Epithelial cell of prostate (primary cell): Measurements from ENCODE around the gene KRTAP10-4.
"Not testable (repeated sequence)": the region's sequence is repeated elsewhere in the genome, so short reads cannot be mapped to it uniquely, and the experiment has no call there.

Experiments
- DNase-seq: peaks from one replicate; pipeline ENCODE4 v3.0.0-alpha.2; 2011; ENCODE audit warnings: low read depth, low spot score
- H3K27ac ChIP-seq: fragments of 450-650 bp; 2 replicates; pipeline ENCODE4 v1.5.1; 2017; ENCODE audit warnings: mild to moderate bottlenecking

KRTAP10-4 gene

GRCh38 chr21:44575307-44576024 lies 1.9 kb downstream of the KRTAP10-4 start:
- DNase-seq: no peak
- H3K27ac ChIP-seq: no peak overlapping the region

- no peak for DNase-seq
- H3K27ac ChIP-seq: no peak overlapping the region
Measured at GRCh38 chr21:44576025-44576420, 2.5 kb downstream of the KRTAP10-4 start.

- H3K27ac ChIP-seq: no peak overlapping the region
- DNase-seq: no peak
Measured at GRCh38 chr21:44578371-44579055, 5.0 kb downstream of the KRTAP10-4 start.

- DNase-seq: no peak
- H3K27ac ChIP-seq: no peak overlapping the region
Measured at GRCh38 chr21:44579056-44579832, 5.7 kb downstream of the KRTAP10-4 start.

- no peak overlapping the region for H3K27ac ChIP-seq
- no peak for DNase-seq
Measured at GRCh38 chr21:44579833-44580144, 6.3 kb downstream of the KRTAP10-4 start.

GRCh38 chr21:44580231-44580821 lies 6.8 kb downstream of the KRTAP10-4 start, which contains the start of gene KRTAP10-5:
KRTAP10-5 (minus strand) TSS chr21:44580604; CDS start chr21:44580578, 26 bp downstream.
- not testable (repeated sequence) for DNase-seq, H3K27ac ChIP-seq

GRCh38 chr21:44581158-44581557 lies 7.6 kb downstream of the KRTAP10-4 start:
- no peak overlapping the region for H3K27ac ChIP-seq
- no peak for DNase-seq

GRCh38 chr21:44582055-44582454 lies 8.5 kb downstream of the KRTAP10-4 start:
- DNase-seq: no peak
- H3K27ac ChIP-seq: no peak overlapping the region

GRCh38 chr21:44583089-44583799 lies 9.7 kb downstream of the KRTAP10-4 start:
- DNase-seq: no peak
- no peak overlapping the region for H3K27ac ChIP-seq

- no peak overlapping the region for H3K27ac ChIP-seq
- no peak for DNase-seq
Measured at GRCh38 chr21:44583800-44584147, 10.2 kb downstream of the KRTAP10-4 start.

GRCh38 chr21:44585892-44586291 lies 12.4 kb downstream of the KRTAP10-4 start:
- DNase-seq: no peak
- no peak overlapping the region for H3K27ac ChIP-seq

- H3K27ac ChIP-seq: no peak overlapping the region
- no peak for DNase-seq
Measured at GRCh38 chr21:44589094-44589493, 15.6 kb downstream of the KRTAP10-4 start.

GRCh38 chr21:44589586-44590305 lies 16.2 kb downstream of the KRTAP10-4 start:
- H3K27ac ChIP-seq: no peak overlapping the region
- no peak for DNase-seq

- DNase-seq: no peak
- no peak overlapping the region for H3K27ac ChIP-seq
Measured at GRCh38 chr21:44590311-44590721, 16.8 kb downstream of the KRTAP10-4 start.

- H3K27ac ChIP-seq, DNase-seq: not testable (repeated sequence)
Measured at GRCh38 chr21:44590897-44591800, 17.6 kb downstream of the KRTAP10-4 start.

GRCh38 chr21:44591801-44592130 lies 18.2 kb downstream of the KRTAP10-4 start:
- H3K27ac ChIP-seq, DNase-seq: not testable (repeated sequence)

- DNase-seq: no peak
- no peak within 1 kb of the TSS for H3K27ac ChIP-seq
Measured at GRCh38 chr21:44592446-44593311, 19.1 kb downstream of the KRTAP10-4 start, which contains the start of gene KRTAP10-6. KRTAP10-6 (minus strand) TSS chr21:44592505; CDS start chr21:44592484, 21 bp downstream.
